ENCODE results near the gene TOR4A.
"Not testable (repeated sequence)": the region's sequence is repeated elsewhere in the genome, so short reads cannot be mapped to it uniquely, and the experiment has no call there.

TOR4A gene

GRCh38 chr9:137239541-137240200 is 37.9 kb upstream of the TOR4A start:
- DNase-seq, result not testable (repeated sequence)

- DNase-seq, result no peak
These were observed 37.1 kb upstream of the TOR4A start for GRCh38 chr9:137240318-137240840.

GRCh38 chr9:137240841-137241489 is 36.6 kb upstream of the TOR4A start, which contains the start of gene TUBB4B:
Gene TUBB4B, plus strand, starts transcription at chr9:137241287. Its CDS starts 74 bp downstream, at chr9:137241361.
- peak; percentile 96 for DNase-seq

- peak; percentile 71 for DNase-seq
These were observed 35.8 kb upstream of the TOR4A start for GRCh38 chr9:137241490-137242268.

GRCh38 chr9:137242269-137243203 is 35.0 kb upstream of the TOR4A start:
- no peak for DNase-seq

- not testable (repeated sequence) for DNase-seq
These were observed 34.3 kb upstream of the TOR4A start for GRCh38 chr9:137243266-137243625.

- DNase-seq, result no peak
These were observed 33.7 kb upstream of the TOR4A start for GRCh38 chr9:137243626-137244485.

- DNase-seq, result no peak
These were observed 32.8 kb upstream of the TOR4A start for GRCh38 chr9:137244486-137245449.

GRCh38 chr9:137245450-137246421 is 31.8 kb upstream of the TOR4A start:
- DNase-seq, result no peak

- no peak for DNase-seq
These were observed 30.2 kb upstream of the TOR4A start for GRCh38 chr9:137247135-137247915.

- no peak for DNase-seq
These were observed 29.7 kb upstream of the TOR4A start for GRCh38 chr9:137247916-137248175.

- no peak for DNase-seq
These were observed 27.0 kb upstream of the TOR4A start for GRCh38 chr9:137250329-137251193.

GRCh38 chr9:137251194-137251461 is 26.4 kb upstream of the TOR4A start, which contains the start of gene STPG3:
Gene STPG3, plus strand, starts transcription at chr9:137251286. Its CDS starts 1 bp downstream, at chr9:137251287.
- DNase-seq, result no peak

GRCh38 chr9:137251490-137252268 is 25.8 kb upstream of the TOR4A start:
- DNase-seq, result no peak

GRCh38 chr9:137252555-137253506 is 24.7 kb upstream of the TOR4A start:
- no peak for DNase-seq
